HepG2 (cell line): ENCODE results near the gene TANGO2. TPM values are rescaled to one million over a fixed set of nuclear protein-coding genes. Genes with fewer than 3 reads are reported as not detected.

Experiments used
- CSRNP1 ChIP-seq: sonication (generic); formaldehyde crosslinking; IDR thresholded peaks from 2 replicates; pipeline ENCODE4 v1.8.1; 2023; ENCODE audit warnings: mild to moderate bottlenecking, missing genetic modification reagents
- CTCF ChIP-seq: sonication (generic); formaldehyde crosslinking; IDR thresholded peaks from 2 replicates; pipeline ENCODE4 v1.5.0; 2020; ENCODE audit warnings: mild to moderate bottlenecking, missing genetic modification reagents, moderate library complexity
- KDM2A ChIP-seq: sonication (generic); formaldehyde crosslinking; IDR thresholded peaks from 2 replicates; pipeline ENCODE4 v1.4.0; 2020; ENCODE audit warnings: low read depth, missing genetic modification reagents, borderline replicate concordance
- NONO ChIP-seq, 2 experiments: fragments of 450-650 bp in 1 of 2; sonication (generic) in 1 of 2; formaldehyde crosslinking in 1 of 2; IDR thresholded peaks in 1 of 2; conservative IDR thresholded peaks in 1 of 2; 2 replicates each; pipeline versions ENCODE4 v1.6.1 to v1.8.0; 2017 to 2022; ENCODE audit warnings: mild to moderate bottlenecking in 1 of 2, missing genetic modification reagents in 1 of 2, moderate library complexity in 1 of 2
- RAD21 ChIP-seq: fragments of 450-650 bp; formaldehyde crosslinking; IDR thresholded peaks from 2 replicates; pipeline ENCODE4 v1.5.0; 2020; ENCODE audit warnings: mild to moderate bottlenecking
- RNF2 ChIP-seq: fragments of 450-650 bp; conservative IDR thresholded peaks from 2 replicates; pipeline ENCODE4 v1.6.1; 2016; ENCODE audit warnings: low read depth
- SALL1 ChIP-seq: sonication (generic); formaldehyde crosslinking; IDR thresholded peaks from 2 replicates; pipeline ENCODE4 v1.8.0; 2022; ENCODE audit warnings: mild to moderate bottlenecking, missing genetic modification reagents
- SP5 ChIP-seq: IDR thresholded peaks from 2 replicates; pipeline ENCODE4 v1.6.1; 2016; ENCODE audit warnings: low read depth, borderline replicate concordance
- XRCC5 ChIP-seq: fragments of 200-400 bp; formaldehyde crosslinking; optimal IDR thresholded peaks from 2 replicates; pipeline ENCODE3; 2017; ENCODE audit warnings: mild to moderate bottlenecking, low read length
- ZBTB37 ChIP-seq: sonication (generic); formaldehyde crosslinking; IDR thresholded peaks from 2 replicates; pipeline ENCODE4 v1.4.0; 2020; ENCODE audit warnings: mild to moderate bottlenecking, missing genetic modification reagents
- ZNF20 ChIP-seq: sonication (generic); formaldehyde crosslinking; IDR thresholded peaks from 2 replicates; pipeline ENCODE4 v1.4.0; 2020; ENCODE audit warnings: mild to moderate bottlenecking, moderate library complexity, missing genetic modification reagents
- ZNF256 ChIP-seq: sonication (generic); formaldehyde crosslinking; conservative IDR thresholded peaks from 2 replicates; pipeline ENCODE4 v1.4.0; 2020; ENCODE audit warnings: missing genetic modification reagents
- ZNF318 ChIP-seq: sonication (generic); formaldehyde crosslinking; IDR thresholded peaks from 2 replicates; pipeline ENCODE4 v1.4.0; 2020; ENCODE audit warnings: mild to moderate bottlenecking, missing genetic modification reagents
- ZNF468 ChIP-seq: sonication (generic); formaldehyde crosslinking; IDR thresholded peaks from 2 replicates; pipeline ENCODE4 v1.8.0; 2022; ENCODE audit warnings: mild to moderate bottlenecking, moderate library complexity, missing genetic modification reagents
- ZNF704 ChIP-seq: sonication (generic); formaldehyde crosslinking; IDR thresholded peaks from 2 replicates; pipeline ENCODE4 v1.8.1; 2023; ENCODE audit warnings: mild to moderate bottlenecking, inconsistent platforms, moderate library complexity, missing genetic modification reagents, borderline replicate concordance
- polyA plus RNA-seq, 8 experiments: library from polyadenylated mRNA; depleted of rRNA in 3 of 8; stranded (reverse) in 7 of 8; unstranded in 1 of 8; fragments of >200 nt; fragmentation: Illumina TruSeq in 4 of 8; extraction: Trizol in 4 of 8; gene quantifications; 2 replicates each; pipeline versions ENCODE4 v1.2.1 to v1.2.3, GENCODE V29; 2011 to 2016; ENCODE audit warnings: low read depth in 4 of 8, missing spikeins in 1 of 8, mixed read lengths in 1 of 8; ENCODE audit not compliant: insufficient read depth in 1 of 8
- total RNA-seq, 5 experiments: library from RNA; depleted of rRNA; stranded (reverse); fragments of >200 nt; fragmentation: Illumina TruSeq; extraction: Trizol; gene quantifications; 2 replicates each; pipeline ENCODE4 v1.2.3, GENCODE V29; 2016; ENCODE audit warnings: low read depth in 1 of 5

TANGO2 gene
- total and polyA plus RNA-seq, 2 of the 13 experiments (the other 11 are each of a cell fraction or from before 2014, with no cell fraction given), result 12.9 to 14.8 TPM

GRCh38 chr22:20013382-20013871, 7.5 kb upstream of the TANGO2 start (continued):
- TF ChIP-seq ZNF318 (CRISPR knock-in tag) (no peak), ZNF468 (no peak), CSRNP1 (CRISPR knock-in tag) (no peak), KDM2A (CRISPR knock-in tag) (0 out of 2 replicates have a peak, but pooled peaks have one; percentile 40), CTCF (peak; percentile 92), XRCC5 (peak; percentile 71), ZNF20 (CRISPR knock-in tag) (no peak), ZNF256 (no peak), SP5 (CRISPR knock-in tag) (peak; percentile 25; the same call in 1 of the 2 replicates), RAD21 (CRISPR knock-in tag) (peak; percentile 86), RNF2 (no peak), NONO (IDR thresholded peaks at IDR 0.05) (no peak), NONO (CRISPR knock-in tag; conservative IDR thresholded peaks at IDR 0.05) (0 out of 2 replicates have a peak, but pooled peaks have one; percentile 17), ZNF704 (no peak), SALL1 (CRISPR knock-in tag) (peak; percentile 28; the same call in 1 of the 2 replicates), ZBTB37 (no peak)
